MM.1S (cell line): ENCODE data around the gene TRIM74.
"Not testable (repeated sequence)": the region's sequence is repeated elsewhere in the genome, so short reads cannot be mapped to it uniquely, and the experiment has no call there.

Source experiments
- CTCF ChIP-seq: fragments of 300-600 bp; sonication (generic); IDR thresholded peaks from 2 replicates; pipeline ENCODE4 v1.5.1; 2016; ENCODE audit warnings: antibody characterized with exemption, low read length, mixed read lengths
- EZH2 ChIP-seq: fragments of 300-600 bp; sonication (generic); optimal IDR thresholded peaks from 2 replicates; pipeline ENCODE3; 2017; ENCODE audit warnings: low read depth, mild to moderate bottlenecking, antibody characterized with exemption, low read length, mixed read lengths
- EZH2phosphoT487 ChIP-seq: fragments of 300-600 bp; sonication (generic); IDR thresholded peaks from 2 replicates; pipeline ENCODE4 v1.6.1; 2018; ENCODE audit warnings: antibody characterized with exemption, low read length

GRCh38 chr7:72997447-72997846, 28.2 kb upstream of the TRIM74 start:
- TF ChIP-seq EZH2, CTCF, EZH2phosphoT487: not testable (repeated sequence)
